Small intestine (tissue), 7 donors: ENCODE measurements around the gene GLYR1. TPM values are rescaled to one million over a fixed set of nuclear protein-coding genes. Genes with fewer than 3 reads are reported as not detected.

Experiments used
- DNase-seq, 2 donors: peaks; one replicate each; pipeline versions ENCODE4 v3.0.0 to v3.0.0-alpha.2; 2013
- FAIRE-seq: peaks from 2 replicates; lab custom pipeline; 2012; peaks lifted over from hg19 to GRCh38; lab: Jason Lieb, UNC
- H3K27ac ChIP-seq, 3 donors: one replicate each; pipeline ENCODE4 v1.5.1; 2013; ENCODE audit warnings: low read length in 2 of 3, mild to moderate bottlenecking in 2 of 3, control low read depth in 1 of 3, inconsistent platforms in 1 of 3, low read depth in 1 of 3, moderate library complexity in 1 of 3
- H3K27me3 ChIP-seq, 3 donors: one replicate each; pipeline ENCODE4 v1.6.1; 2013; ENCODE audit warnings: low read length in 3 of 3, inconsistent platforms in 1 of 3; ENCODE audit not compliant: control insufficient read depth in 3 of 3, insufficient read depth in 3 of 3
- H3K36me3 ChIP-seq, 3 donors: one replicate each; pipeline ENCODE4 v1.6.1; 2013; ENCODE audit warnings: low read length in 3 of 3, inconsistent platforms in 1 of 3, low read depth in 1 of 3, mild to moderate bottlenecking in 1 of 3, moderate library complexity in 1 of 3; ENCODE audit not compliant: control insufficient read depth in 3 of 3, insufficient read depth in 2 of 3
- H3K4me1 ChIP-seq, 3 donors: one replicate each; pipeline ENCODE4 v1.6.1; 2013; ENCODE audit warnings: low read length in 2 of 3, inconsistent platforms in 1 of 3, low read depth in 1 of 3, mild to moderate bottlenecking in 1 of 3, moderate library complexity in 1 of 3; ENCODE audit not compliant: control insufficient read depth in 3 of 3, insufficient read depth in 2 of 3
- H3K4me3 ChIP-seq, 3 donors: one replicate each; pipeline ENCODE4 v1.5.1; 2013; ENCODE audit warnings: low read length in 3 of 3, control low read depth in 1 of 3, inconsistent platforms in 1 of 3, low read depth in 1 of 3, mild to moderate bottlenecking in 1 of 3, moderate library complexity in 1 of 3
- H3K9me3 ChIP-seq, 2 donors: one replicate each; pipeline ENCODE4 v1.6.1; 2013; ENCODE audit warnings: low read depth in 1 of 2, low read length in 1 of 2; ENCODE audit not compliant: control insufficient read depth in 2 of 2, insufficient read depth in 1 of 2
- WGBS, 3 donors: extraction: QIAGEN DNeasy Blood & Tissue Kit; methylation state at CpG; one replicate each; pipeline ENCODE4 v1.1.7; 2013; 5-methylcytosine and 5-hydroxymethylcytosine counted together
- polyA plus RNA-seq, 4 donors: library from polyadenylated mRNA; stranded (reverse) in 3 of 4; unstranded in 1 of 4; fragments of 200-250 nt in 3 of 4; fragments of 120-200 nt in 1 of 4; gene quantifications; one replicate each; pipeline versions ENCODE4 v1.2.1 to v1.2.3, GENCODE V29; 2013
- donor health status: healthy with polysubstance abuse.
- donor health status: control.
- donor health status: control.
- donor health status: Bipolar disorder and iron deficiency.
- donor health status: healthy.

GLYR1 gene
- polyA plus RNA-seq, 4 donors, result 43.0 to 102 (median 63.5) TPM

DNA sequence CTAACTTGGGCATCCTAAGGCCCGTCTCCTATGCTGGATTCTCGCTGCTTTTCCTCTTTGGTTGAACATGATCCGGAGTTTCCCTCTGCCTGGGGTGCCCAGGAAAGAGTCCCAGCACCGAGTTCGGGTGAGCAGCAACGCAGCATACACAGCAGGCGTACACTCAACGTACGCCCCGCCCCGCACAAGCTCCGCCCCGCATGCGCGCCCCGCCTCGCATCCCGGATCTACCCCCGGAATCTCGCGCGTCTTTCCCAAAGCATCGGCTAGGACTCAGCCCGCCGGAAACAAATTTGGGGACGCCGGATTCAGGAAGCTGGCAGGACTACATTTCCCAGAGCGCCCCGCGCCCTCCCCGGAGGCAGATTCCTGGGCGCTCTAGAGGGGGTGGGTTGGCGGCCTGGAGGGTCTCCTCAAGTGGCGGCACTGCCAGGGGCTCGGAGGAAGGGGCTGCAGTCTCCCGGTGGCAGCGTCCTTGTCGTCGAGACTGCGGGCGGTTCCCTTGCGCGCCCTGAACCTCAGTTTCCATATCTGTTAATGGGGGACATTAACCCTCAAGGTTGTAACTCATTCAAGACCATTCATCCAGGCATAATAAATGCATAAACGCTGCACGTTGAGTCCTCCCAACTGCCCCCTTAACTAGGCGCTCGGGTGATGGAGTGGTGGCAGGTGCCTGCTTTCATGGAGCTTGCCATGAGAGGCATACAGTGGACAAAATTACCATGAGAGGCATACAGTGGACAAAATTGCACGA lies 78.4 kb downstream of the GLYR1 start:
- Histone ChIP-seq H3K4me3 (peak overlapping the region; percentile 29 to 73 (median 72)), H3K36me3 (peaks cover 2 to 19% (median 4%) of the 10 kb centered on the region in 3 donors), H3K4me1 (peaks cover 0 to 23% (median 13%) of the 10 kb centered on the region in 3 donors), H3K27me3 (no peaks in the 10 kb centered on the region), H3K9me3 (no peaks in the 10 kb centered on the region), H3K27ac (peak overlapping the region; percentile 76 to 97 (median 88))
- whole genome bisulfite sequencing, 3 donors, result 2 to 6% (median 4%) methylated on average over 45 to 48 of the region's 48 CpGs
- DNase-seq, result peak; percentile 98
- FAIRE-seq, result no peak

DNA sequence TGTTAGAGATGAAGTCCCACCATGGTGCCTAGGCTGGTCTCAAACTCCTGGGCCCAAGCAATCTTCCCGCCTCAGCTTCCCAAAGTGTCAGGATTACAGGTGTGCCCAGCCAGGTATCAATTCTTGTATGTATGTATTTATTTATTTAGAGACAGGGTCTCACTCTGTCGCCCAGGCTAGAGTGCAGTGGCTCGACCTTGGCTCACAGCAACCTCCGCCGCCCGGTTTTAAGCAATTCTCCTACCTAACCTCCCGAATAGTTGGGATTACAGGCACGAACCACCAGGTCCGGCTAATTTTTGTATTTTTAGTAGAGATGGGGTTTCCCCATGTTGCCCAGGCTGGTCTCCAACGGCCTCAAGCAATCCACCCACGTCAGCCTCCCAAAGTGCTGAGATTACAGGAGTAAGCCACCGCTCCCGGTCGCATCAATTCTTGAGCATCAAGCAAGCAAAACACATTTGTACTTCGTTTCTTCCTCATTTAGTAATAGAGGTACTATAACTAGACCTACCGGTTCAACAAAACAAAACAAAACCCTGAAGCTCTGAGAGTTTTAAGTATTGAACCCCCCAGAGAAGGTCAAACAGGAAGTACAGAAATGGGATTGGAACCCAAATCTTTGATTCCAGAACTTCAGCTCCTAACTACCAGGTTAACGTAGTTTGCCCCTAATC lies 79.1 kb downstream of the GLYR1 start:
- WGBS, 3 donors, result 29 to 42% (median 32%) methylated on average over 17 of the region's 17 CpGs
- Histone ChIP-seq H3K4me3 (peak overlapping the region; percentile 10 to 73 (median 72)), H3K27ac (peak overlapping the region; percentile 76 to 97 (median 88)), H3K27me3 (no peaks in the 10 kb centered on the region), H3K36me3 (peaks cover 3 to 26% (median 7%) of the 10 kb centered on the region in 3 donors), H3K4me1 (peaks cover 0 to 23% (median 13%) of the 10 kb centered on the region in 3 donors), H3K9me3 (no peaks in the 10 kb centered on the region)
- FAIRE-seq (no peak), DNase-seq (no peak)

DNA sequence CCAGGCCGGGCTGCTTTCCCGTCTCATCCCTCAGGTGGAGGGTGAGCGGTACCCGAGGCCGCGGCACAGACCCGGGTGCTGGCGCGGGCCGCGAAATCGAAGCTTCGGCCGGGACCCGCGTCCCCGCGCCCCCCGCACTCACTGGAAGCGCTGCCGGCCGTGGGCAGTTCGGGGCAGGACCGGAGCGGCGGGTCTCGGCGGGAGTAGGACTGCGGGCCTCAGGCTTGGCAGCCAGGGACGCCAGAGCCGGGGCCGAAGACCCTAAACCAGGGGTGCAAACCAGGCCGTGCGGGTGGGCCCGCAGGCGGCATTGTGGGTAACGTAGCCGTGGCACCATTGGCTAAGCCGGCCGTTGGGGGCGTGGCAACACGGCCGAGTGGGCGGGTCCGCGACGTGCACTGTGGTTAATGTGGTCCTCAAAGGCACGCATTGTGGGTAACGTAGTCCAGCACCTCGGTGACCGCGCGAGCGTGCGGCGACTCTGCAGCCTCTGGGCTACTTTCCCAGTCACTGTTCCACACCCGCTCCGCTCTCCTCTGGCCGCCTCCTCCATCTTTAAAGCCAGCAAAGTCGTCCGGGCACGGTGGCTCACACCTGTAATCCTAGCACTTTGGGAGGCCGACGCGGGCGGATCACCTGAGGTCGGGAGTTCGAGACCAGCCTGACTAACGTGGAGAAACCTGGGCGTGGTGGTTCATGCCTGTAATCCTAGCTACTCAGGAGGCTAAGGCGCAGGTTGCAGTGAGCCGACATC lies 80.0 kb downstream of the GLYR1 start, which contains the start of gene ZNF500:
TSS of gene ZNF500 (minus strand) at position 288 of the 754 bp plus-strand sequence. CDS start 1,184 bp downstream, outside the sequence.
- DNase-seq (peak; percentile 95 to 99), FAIRE-seq (no peak)
- Histone ChIP-seq H3K27me3 (no peaks in the 10 kb centered on the region), H3K36me3 (peaks cover 3 to 36% (median 14%) of the 10 kb centered on the region in 3 donors), H3K4me1 (peaks cover 0 to 23% (median 13%) of the 10 kb centered on the region in 3 donors), H3K27ac (peak within 1 kb of the TSS; percentile 78 to 97 (median 88)), H3K9me3 (no peaks in the 10 kb centered on the region), H3K4me3 (peak within 1 kb of the TSS; percentile 87 to 97 (median 88))
- WGBS, 3 donors, result 1 to 2% (median 1%) methylated on average over 51 to 72 of the region's 72 CpGs

DNA sequence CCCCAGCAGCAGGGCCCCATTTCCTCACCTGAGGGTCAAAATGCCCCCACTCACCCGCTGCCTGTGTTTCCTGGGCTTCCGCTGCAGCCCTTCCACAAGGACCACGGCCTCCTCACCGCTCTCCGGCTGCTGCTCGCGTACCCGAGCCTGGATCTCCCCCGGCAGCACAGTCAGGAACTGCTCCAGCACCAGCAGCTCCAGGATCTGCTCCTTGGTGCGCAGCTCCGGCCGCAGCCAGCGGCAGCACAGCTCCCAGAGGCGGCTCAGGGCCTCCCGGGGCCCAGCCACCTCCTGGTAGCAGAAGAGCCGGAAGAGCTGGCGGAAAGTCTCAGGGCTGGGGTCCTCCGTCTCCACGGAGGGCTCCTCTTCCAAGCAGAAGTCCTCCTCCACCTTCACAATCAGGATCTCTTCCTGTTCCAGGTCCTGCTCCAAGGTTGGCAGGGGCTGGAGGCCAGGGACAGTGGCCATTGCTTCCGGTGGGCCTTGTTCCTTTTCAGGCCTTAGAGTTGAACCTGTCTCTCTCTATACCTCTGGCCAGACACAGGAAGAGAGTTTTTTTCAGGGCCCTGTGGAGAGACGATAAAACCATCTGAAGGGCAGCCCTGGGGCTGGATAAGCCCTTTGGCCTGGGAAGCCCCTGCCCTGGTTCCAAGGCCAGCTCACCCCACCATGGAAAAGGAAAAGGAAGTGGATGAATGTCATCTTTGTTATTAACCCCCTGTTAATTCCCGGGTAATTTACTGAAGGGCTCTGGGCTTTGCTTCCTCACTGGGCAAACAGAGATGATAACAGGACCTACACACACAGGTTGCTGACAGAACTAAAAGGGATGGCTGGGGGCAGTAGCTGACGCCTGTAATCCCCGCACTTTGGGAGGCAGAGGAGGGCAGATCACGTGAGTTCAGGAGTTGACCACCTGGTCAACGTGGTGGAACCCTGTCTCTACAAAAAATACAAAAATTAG lies 81.3 kb downstream of the GLYR1 start:
- peak overlapping the region in 1 of 3 donors; percentile 8 for H3K27ac ChIP-seq
- FAIRE-seq, result no peak
- H3K27me3 ChIP-seq, result no peaks in the 10 kb centered on the region
- H3K36me3 ChIP-seq, result peaks cover 3 to 46% (median 16%) of the 10 kb centered on the region in 3 donors
- H3K9me3 ChIP-seq, result no peaks in the 10 kb centered on the region
- 71 to 76% (median 73%) methylated on average over 26 of the region's 26 CpGs for WGBS, 3 donors
- DNase-seq, result no peak
- peaks cover 0 to 23% (median 13%) of the 10 kb centered on the region in 3 donors for H3K4me1 ChIP-seq
- peak overlapping the region in 2 of 3 donors; percentile 87 to 88 for H3K4me3 ChIP-seq

DNA sequence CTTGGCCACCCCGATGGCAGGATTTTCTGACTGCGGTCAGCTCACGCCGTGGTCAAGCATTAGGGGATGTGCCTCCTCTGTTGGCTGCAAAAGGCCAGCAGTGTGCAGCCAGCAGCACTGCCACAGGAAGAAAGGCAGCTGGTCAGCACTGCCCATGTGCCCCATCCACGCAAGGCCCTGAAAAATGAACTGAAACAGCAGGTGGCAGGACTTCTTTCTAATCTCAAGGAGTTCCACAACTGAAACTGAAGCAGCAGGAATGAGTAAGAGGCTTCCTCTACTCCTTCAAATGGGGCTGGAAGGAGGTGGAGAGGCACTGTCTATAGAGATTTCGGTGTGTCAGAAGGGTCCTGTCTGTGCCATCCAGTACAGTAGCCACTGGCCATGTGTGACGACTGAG lies 83.3 kb downstream of the GLYR1 start:
- FAIRE-seq (no peak), DNase-seq (no peak)
- peaks cover 12 to 64% (median 17%) of the 10 kb centered on the region in 3 donors for H3K36me3 ChIP-seq
- H3K27ac ChIP-seq, result no peak overlapping the region
- no peaks in the 10 kb centered on the region for H3K9me3 ChIP-seq
- H3K27me3 ChIP-seq, result no peaks in the 10 kb centered on the region
- peaks cover 0 to 20% (median 13%) of the 10 kb centered on the region in 3 donors for H3K4me1 ChIP-seq
- 89 to 92% (median 89%) methylated on average over 7 of the region's 7 CpGs for WGBS, 3 donors
- H3K4me3 ChIP-seq, result no peak overlapping the region

DNA sequence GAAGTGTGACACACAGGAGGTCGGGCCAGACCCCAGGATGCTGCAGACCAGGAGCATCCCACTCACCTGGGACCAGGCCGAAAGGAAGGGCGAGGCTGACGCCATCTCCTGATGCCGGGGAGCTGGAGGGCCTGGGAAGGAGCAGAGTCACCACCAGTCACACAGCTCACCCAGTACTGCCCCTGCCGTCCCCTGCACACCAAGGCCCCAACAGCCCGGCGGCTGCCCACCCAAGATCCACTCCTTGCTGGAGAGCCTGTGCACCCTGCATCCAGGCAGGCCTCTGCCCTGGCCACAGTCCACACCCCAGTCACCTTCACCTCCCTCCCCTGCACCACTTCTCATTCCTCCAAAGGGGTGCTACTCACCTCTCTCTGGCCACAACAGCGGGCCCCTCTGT lies 84.9 kb downstream of the GLYR1 start:
- no peak overlapping the region for H3K27ac ChIP-seq
- H3K9me3 ChIP-seq, result no peaks in the 10 kb centered on the region
- H3K36me3 ChIP-seq, result peaks cover 17 to 78% (median 17%) of the 10 kb centered on the region in 3 donors
- no peak for FAIRE-seq
- peaks cover 0 to 11% (median 6%) of the 10 kb centered on the region in 3 donors for H3K4me1 ChIP-seq
- no peaks in the 10 kb centered on the region for H3K27me3 ChIP-seq
- no peak for DNase-seq
- H3K4me3 ChIP-seq, result no peak overlapping the region
- WGBS, 3 donors, result 90 to 96% (median 94%) methylated on average over 6 to 9 of the region's 9 CpGs

DNA sequence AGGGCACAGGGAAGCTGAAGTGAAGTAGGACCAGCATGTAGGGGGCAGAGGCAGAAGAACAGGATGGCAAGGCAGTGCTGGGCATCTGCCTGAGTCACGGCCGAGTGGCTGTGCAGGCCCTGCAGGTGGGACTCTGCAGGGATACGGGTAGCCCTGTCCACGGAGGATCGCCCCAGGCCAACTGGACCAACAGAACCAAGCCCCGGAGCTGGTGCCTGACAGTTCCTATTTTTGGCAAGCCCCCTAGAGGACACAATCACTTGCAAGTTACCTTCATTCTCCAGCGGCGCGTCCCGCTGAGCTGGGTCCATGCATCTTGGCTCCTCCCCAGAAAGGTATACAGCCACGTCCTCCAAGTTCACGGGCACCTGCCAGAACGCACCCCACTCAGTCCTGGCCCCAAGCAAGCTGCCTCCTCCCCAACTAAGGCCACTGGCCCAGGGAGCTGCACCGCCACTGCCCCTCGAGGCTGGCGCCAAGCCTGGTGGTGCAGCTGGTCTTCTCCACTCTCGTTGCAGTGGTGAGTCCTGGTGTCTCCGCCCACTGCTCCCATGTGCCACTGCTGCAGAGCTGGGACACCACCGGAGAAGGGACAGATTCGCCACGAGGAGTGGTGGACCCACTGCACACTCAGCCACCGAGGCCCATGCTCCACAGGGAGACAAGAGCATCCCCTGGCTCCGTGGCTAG lies 86.7 kb downstream of the GLYR1 start:
- 90 to 92% (median 91%) methylated on average over 22 to 23 of the region's 23 CpGs for WGBS, 3 donors
- Histone ChIP-seq H3K4me3 (no peak overlapping the region), H3K36me3 (peaks cover 17 to 82% (median 19%) of the 10 kb centered on the region in 3 donors), H3K27ac (no peak overlapping the region), H3K27me3 (no peaks in the 10 kb centered on the region), H3K9me3 (no peaks in the 10 kb centered on the region), H3K4me1 (peaks cover 0 to 3% (median 0%) of the 10 kb centered on the region in 3 donors)
- no peak for FAIRE-seq
- DNase-seq, result no peak
